ENCODE results near the gene MARK3. TPM values are rescaled to one million over a fixed set of nuclear protein-coding genes. Genes with fewer than 3 reads are reported as not detected.

Gene MARK3
- total and polyA plus RNA-seq, 2 of the 13 experiments (the other 11 are each of a cell fraction or from before 2014, with no cell fraction given): 47.7 to 56.6 TPM

- TF ChIP-seq ZNF574 (CRISPR knock-in tag; IDR thresholded peaks at IDR 0.05) (peak; percentile 76; the same call in 1 of the 2 replicates), ZNF558 (CRISPR knock-in tag; IDR thresholded peaks at IDR 0.05; ENCODE audit: borderline replicate concordance) (peak; percentile 35; the same call in 1 of the 2 replicates), ZBTB8A (CRISPR knock-in tag; IDR thresholded peaks at IDR 0.05; ENCODE audit: borderline replicate concordance, low read depth) (no peak), SATB2 (CRISPR knock-in tag; IDR thresholded peaks at IDR 0.05) (no peak), SMAD9 (CRISPR knock-in tag; IDR thresholded peaks at IDR 0.05) (no peak), SNAPC4 (CRISPR knock-in tag; IDR thresholded peaks at IDR 0.05) (no peak), REXO4 (CRISPR knock-in tag; IDR thresholded peaks at IDR 0.05; ENCODE audit: borderline replicate concordance) (no peak), ZFP62 (CRISPR knock-in tag; IDR thresholded peaks at IDR 0.05) (no peak), NRL (CRISPR knock-in tag; IDR thresholded peaks at IDR 0.05; ENCODE audit: borderline replicate concordance) (0 out of 2 replicates have a peak, but pooled peaks have one; percentile 52), ZNF354B (CRISPR knock-in tag; IDR thresholded peaks at IDR 0.05) (no peak), RARA (CRISPR knock-in tag; IDR thresholded peaks at IDR 0.05) (no peak), FOXP1 (IDR thresholded peaks at IDR 0.05) (no peak), FOXP1 (CRISPR knock-in tag; IDR thresholded peaks at IDR 0.05) (no peak), MTA1 (CRISPR knock-in tag; IDR thresholded peaks at IDR 0.05; ENCODE audit: borderline replicate concordance) (no peak), SETDB1 (CRISPR knock-in tag; IDR thresholded peaks at IDR 0.05; ENCODE audit: borderline replicate concordance) (no peak), ZNF230 (CRISPR knock-in tag; IDR thresholded peaks at IDR 0.05) (no peak), BRF2 (CRISPR knock-in tag; IDR thresholded peaks at IDR 0.05) (no peak), ZNF691 (CRISPR knock-in tag; IDR thresholded peaks at IDR 0.05; ENCODE audit: borderline replicate concordance, low read depth) (no peak), MBD4 (IDR thresholded peaks at IDR 0.05; ENCODE audit: borderline replicate concordance, low read length) (no peak), CHD4 (IDR thresholded peaks at IDR 0.05; ENCODE audit: borderline replicate concordance, low read length) (no peak), SALL2 (CRISPR knock-in tag; IDR thresholded peaks at IDR 0.05) (no peak)
Observed at GRCh38 chr14:103385152-103385928, at the start of gene MARK3 (continued).
